NCI-H2029 treated with DMSO at 0.1 percent for 48 hours (cell line): ENCODE results near the gene REEP1.

Source experiments
- DNase-seq: peaks from one replicate; lab custom pipeline; 2025; lab: John Stamatoyannopoulos, UW

Gene REEP1

DNA sequence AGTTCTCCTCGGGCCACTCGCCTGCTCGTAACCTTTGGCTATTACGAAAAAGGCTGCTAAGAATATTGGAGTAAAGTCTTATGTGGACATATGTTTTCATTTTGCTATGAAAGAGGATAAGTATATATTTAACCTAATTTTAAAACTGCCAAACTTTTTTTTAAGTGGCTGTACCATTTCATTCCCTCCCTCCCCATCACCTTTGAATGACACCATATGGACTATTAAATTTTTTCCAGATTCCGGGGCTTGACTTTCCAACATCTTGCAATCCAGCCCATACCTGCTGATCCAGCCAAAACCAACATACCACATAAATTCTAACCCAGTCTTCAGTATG, 31.5 kb downstream of the REEP1 start:
- DNase-seq, result no peak

DNA sequence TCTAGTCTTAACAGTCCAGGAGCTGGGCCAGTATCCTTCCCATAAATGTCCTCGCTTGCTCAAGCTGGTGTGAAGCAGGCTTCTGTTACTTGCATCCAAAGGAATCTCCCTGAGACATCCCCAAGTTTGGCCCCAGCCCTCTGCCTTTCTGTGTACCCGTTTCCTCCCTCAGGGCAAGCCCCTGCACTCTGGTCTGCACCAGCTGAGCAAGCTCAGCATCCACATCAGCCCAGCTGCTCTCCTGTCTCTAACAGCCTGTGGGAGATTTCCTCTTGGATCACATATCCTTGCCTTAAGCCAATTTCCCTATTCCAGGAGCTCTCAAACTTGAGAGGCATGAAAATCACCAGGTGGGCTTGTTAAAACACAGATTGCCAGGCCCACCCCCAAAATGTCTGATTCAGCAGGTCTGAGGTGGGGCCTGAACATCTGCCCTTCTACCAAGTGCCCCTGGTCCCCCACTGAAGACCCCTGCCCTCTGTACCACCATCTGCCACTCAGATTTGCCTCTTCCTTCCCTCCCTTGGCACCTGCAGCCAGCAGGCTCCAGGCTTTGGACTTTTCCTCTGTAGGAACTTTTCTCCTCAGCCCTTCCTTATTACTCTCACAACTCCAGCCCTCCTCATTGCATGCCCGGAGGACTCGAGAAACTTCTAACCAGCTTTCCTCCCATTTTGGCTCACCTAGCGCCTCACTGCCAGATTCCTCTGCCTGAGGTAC, 32.1 kb downstream of the REEP1 start:
- no peak for DNase-seq

DNA sequence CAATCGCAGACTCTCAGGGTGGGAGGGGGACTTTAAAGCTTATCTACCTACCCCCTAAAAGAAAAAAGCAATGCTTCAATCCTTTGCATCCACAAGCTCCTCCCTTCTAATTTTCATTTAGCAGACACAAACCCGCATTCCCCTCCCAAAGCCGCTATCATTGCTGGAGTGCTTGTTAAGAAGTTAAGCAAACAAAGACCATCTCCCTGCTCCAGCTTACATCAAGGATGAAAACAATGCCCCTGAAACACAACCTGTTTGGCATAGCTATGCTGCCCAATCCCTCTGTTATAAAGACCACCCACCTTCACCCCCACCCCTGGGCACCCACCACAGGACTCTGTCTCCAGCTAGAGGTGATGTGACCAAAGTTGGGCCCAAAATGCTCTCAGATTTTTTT, 33.0 kb downstream of the REEP1 start:
- DNase-seq, result peak; percentile 5

DNA sequence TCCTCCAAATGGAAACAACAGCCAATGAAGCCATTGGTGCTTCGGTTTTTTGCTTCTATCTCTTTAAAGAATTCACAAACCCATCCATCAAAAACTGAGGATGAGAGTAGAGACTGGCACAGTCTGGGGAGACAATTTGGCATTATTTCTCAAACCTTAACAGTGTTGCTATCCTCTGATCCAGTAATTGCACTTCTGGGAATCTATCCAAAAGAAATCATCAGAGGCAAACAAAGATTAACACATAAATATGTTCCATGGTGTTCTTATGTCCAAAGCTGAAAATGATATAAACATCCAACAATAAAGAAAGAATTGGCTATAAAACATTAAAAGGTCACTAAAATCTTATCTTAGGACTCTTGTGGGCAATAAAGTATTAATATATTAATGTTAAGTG, 35.1 kb downstream of the REEP1 start:
- no peak for DNase-seq

DNA sequence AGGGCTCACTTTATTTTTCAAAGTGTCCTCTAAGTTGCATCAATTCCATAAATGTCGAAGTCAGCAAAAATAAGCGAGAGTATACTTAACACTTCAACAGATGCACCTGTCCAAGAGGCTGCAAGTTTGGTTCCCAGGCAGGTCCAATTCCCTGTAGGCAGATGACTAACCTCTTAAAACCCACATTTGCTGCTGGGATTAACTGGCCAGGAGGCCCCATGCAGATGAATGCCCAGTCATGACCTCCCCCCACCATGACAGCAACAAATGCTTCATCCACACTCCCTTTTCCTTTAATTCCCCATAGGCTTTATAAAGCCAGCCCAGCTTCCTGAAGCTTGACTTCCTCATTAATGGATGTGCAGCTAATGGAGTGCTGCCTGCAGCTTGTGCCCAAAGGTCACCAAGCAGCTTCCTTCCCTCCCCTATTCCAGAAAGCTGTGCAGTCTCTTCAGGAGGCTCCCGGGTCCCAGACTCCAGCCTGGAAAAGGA, 35.7 kb downstream of the REEP1 start:
- no peak for DNase-seq

DNA sequence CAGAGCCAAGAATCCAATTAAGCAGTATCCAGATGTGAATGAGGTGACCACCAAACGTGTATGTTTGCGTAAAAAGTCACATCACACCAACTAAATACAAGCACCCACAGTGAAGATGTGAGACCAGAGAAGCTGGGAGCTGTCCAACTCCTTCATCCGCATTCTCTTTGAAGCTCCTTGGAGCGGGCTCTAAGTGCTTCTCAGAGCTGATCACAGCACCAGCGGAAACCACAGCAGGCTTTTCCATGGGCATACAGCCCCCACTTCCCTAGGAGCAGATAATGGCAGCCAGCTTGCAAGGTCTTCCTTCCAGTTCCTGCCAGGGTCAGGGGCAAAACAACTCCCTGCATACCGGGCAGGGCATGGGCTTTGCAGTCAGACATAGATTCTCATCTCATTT, 36.4 kb downstream of the REEP1 start:
- DNase-seq, result no peak

DNA sequence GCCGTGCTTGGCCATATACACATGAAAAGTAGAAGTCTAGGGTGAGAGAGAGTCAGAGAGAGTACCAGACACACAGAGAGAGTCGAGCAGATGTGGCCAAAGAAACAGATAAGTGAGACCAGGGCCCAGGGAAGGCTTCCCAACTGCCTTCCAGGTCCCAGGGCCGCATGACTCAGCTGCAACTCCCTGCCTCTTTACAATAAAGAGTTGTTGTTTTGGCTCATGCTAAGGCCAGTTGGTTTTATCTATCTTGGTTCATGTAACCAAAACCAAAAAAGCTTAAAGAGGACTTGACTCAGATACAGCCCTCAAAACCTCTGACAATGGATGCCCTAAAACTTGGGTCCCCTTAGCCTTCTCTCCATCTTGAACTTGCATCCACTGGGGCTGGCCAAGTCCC, 36.9 kb downstream of the REEP1 start:
- DNase-seq, result no peak

DNA sequence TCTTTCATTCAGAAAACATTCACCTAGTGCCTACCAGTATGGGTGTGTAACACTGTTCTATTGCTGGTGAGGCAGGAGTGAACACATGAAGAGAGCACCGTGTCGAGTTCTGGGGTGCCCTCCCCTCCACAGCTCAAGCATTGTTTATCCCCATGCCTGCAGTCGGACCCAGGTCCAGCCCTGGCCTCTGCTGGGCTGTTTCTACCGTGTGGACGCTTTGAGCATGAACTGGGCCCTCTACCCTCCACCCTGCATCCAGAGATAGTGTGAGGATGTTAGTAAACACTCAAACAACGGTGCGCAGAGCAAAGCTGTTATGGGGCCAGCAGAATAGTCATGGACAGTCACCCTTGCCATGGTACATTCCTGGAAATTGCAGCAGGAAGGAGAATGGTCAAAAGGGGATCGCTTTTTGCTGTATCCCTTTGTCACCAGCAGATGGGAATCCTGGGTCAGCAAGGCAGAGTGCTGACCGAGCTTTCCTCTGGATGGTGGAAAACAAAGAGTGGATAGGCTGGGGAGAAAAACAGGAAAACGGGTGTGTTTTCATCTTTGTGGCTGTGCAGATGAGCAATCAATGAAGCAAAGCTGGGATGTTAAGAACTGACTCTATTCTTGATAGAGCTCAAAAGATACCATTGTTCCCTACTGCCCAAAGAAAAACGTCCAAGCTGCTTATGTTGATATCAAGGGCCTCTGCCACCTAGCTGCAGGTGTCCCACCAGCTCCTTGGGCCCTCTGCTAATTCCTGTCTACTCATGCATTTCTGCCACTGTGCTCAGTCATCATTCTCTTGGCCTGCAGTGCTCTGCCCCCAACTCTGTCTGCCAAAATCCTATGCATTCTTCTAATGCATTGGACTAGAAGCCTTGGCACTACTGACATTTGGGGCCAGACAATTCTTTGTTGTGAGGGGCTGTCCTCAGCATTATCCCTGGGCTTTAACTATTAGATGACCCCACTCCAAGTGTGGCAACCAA, 38.7 kb downstream of the REEP1 start:
- no peak for DNase-seq

DNA sequence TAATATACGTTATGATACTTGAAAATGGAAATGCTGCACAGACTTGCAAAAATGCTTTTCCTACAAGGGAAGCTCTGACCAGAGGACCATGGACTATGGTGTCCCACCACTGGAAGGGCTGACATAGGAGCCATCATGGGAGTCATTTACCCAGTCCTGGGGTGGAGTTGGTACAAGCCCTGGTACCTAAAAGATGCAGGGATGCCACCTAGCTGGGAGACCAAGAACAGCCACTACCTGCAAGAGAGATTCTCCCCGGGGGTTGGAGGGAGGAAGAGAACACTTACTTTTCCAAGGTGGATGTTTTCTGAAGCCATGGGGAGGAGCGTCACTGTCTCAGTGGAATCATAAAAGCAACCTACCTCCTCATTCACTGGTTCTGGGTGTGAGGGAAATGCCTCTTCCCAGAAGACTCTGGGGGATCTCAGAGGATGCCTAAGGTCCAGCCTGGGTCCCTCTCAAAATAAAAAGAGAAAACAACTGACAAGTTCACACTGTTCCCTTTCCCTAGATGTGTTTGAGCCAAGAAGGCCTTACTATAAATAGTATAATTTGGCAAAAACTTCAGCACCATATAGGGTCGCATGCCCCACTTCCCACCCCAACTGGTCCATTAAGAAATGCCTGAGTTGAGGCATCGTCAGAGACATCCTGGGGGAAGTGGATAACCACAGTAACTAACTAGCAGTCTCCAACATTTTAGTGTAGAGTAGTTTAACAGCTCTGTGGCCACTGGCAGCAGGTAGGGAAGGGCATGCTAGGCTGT, 39.9 kb downstream of the REEP1 start:
- DNase-seq, result no peak

DNA sequence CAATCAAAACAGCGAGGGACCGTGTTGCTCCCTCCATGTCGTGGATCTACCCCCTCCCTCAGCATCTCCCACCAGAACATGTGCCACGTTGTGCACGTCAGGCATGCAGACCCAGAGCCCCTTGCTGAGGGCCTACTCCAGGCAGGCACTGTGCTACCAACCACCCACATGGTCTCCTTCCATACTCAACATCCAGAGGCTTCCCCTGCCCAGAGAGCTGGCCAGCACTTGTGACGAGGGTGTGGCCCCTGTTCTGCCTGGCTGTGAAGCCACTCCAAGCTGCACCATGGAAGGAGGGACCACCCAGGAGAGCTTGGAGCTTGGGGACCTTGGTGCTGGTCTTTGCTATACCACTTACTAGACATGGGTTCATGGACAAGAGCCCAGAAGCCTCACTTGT, 40.5 kb downstream of the REEP1 start:
- no peak for DNase-seq

DNA sequence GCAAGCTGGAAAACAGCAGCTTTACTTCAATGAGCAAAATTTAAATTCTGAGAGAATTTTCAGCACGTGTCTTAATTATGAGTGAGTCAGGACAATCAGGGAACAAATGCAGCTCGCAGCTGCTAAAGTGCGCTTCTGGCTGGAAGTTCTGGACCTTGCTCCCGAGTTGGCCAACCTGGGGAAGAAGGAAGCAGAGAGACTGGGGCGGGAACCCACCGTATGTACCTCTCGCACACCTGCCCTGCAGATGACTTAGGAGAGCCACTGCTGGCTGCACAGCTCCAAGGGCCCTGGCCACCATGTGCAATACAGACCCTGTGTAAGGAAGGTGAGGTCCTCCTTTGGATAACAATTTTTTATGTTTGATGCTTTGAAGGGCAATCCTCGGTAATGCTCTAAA, 42.4 kb downstream of the REEP1 start:
- no peak for DNase-seq

DNA sequence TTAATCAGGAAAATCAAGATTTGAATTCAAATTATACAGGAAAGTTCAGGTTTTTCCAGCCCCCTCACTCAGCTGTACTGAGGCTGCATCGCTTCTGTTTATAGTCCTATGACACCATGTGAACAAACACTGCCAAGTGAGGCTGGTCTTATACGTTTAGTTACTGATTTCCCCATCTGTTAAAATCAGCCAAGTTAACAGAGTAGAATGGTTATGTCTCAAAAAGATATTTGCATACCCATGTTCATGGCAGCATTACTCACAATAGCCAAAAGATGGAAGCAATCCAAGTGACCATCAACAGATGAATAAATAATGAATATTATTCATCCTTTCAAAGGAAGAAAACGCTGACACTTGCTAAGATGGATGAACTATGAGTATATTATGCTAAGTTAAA, 43.8 kb downstream of the REEP1 start:
- no peak for DNase-seq

DNA sequence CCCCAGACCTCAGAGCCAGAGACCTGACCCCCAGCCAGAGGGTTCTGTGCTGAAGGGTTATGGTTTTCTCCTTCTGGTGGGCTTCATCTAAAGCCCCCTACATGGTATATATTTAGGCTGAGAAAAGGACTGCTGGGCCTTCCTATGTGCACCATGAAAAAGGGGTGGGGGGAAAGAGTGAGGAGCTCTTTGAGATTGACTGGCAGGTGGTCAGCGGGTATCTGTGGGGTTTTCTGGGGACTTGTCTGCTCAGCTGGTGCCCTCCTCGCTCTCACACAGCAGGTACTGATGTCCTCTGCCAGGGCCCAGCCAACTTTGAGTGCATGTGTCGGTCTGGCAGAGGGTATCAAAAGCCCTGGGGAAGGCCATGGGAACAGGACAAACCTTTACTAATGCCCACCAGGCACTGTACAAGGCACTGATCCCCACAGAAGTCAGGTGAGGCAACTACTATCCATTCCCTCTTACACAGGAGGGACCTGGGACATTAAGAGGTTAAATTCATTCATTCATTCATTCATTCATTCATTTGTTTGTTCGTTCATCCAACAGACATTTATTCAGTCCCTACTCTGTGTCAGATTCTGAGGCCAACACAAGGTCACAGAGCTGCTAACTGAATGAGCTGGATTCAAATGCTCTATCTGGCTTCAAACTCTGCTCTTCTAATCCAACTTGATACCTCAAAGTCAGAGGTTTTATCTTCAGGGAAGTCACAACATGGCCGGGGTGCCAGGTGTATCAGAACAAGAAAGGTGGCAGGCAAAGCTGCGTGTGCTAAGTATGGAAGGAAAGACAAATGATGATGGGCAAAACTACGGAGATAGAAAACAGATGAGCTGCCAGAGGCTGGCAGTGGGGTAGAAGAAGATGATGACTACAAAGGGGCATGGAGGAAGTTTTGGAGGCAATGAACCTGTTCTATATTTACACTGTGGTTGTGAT, 44.6 kb downstream of the REEP1 start:
- DNase-seq, result no peak

DNA sequence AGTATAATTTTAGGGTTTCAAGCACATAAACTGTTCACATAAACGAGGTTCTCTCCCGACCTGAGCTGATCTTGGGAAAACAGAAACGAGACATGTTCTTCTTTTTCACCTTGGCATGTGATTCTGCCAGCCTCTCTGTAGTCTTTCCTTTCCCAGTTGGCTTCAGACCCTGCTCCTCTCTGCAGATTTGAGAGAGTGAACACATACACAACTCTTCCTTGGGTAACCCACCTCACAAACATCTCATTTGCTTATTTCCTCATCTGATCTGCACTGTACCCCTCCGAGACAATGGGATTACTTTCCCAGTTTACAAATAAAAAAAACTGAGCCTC, 46.1 kb downstream of the REEP1 start:
- DNase-seq, result no peak

DNA sequence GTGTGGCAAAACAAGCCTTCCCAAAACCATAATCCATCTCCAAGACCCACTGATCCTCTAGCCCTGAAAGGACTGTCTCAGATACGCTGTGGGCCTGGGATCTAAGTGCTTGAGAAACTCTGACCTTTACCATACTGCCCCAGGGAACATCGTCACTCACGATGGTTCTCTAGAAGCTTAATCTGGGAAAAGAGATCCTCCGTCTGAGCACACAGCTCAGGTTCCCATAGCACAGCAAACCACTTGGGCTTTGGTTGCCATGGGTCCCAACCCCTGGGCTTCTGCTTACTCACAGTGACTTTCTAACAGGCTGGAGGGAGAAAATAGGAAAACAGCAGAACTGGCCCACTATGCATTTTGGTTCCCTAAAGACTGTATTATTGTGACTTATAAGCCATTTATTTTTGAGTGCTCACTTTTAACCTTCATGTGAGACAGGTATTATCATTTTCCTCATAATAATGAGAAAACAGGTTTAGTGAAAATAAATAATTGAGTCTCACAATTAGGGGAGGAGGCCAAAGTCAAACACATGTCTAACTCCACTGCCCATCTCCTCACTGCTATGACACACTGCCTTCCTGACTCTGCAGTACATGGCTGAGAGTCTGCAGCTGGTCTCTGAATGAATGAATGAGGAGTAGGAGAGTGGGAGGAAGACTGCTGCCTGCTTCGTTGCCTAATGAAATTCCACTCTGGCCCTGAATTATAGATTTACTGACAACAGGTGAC, 46.7 kb downstream of the REEP1 start:
- DNase-seq, result no peak

DNA sequence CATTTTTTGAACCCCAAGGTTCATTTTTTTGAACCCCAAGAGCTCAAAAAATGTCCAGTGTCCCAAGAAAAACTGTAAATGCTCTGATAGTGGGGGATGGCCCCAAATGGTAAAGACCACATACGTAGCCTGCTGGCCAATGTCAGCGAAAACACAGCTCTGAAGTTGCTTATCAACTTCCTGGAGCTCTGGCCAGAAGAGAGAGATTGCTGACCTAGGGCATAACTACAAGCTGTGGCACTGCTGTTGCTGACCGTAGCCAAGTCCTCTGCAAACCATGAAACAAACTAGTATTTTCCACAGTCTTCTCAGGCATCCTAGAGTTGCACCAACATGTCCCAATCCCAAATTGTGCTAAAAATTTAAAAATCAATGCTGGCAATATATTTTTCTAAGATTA, 50.9 kb downstream of the REEP1 start:
- no peak for DNase-seq

DNA sequence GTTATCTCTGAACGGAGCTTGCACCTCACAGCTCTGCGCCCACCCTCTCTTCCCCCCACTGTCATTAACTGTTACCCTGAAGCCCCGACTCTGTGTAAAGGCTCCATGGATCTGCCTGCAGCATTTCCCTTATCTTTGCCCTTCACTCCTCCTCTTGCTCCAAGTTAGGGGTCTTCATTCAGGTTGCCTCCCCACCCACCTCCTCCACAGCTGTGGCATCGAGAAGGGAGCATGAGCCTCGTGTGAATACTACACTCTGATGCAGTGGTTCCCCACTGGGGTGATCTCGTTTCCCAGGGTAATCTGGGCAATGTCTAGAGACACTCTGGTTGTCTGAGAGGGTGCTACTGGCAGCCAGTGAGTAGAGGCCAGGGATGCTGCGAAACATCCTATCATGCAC, 51.4 kb downstream of the REEP1 start:
- DNase-seq, result no peak

DNA sequence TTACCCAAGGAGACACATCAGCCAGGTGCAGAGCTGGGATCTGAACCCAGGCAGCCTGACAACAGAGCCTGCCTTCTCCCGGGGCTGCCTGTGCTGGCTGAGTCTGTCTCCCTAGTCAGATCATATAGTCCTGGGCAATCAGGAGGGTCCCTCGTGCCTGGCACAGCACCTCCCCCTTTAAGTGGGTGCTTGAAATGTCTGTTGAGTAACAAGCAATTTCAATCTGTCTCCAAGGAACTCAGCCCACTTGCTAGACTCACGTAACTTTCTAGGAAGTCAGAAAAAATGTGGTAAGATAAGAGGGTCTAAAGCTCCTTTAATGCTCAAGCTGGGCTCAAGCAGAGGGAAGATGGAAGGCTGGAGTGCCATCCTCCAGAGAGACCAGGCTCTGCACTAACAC, 51.9 kb downstream of the REEP1 start:
- DNase-seq, result no peak

DNA sequence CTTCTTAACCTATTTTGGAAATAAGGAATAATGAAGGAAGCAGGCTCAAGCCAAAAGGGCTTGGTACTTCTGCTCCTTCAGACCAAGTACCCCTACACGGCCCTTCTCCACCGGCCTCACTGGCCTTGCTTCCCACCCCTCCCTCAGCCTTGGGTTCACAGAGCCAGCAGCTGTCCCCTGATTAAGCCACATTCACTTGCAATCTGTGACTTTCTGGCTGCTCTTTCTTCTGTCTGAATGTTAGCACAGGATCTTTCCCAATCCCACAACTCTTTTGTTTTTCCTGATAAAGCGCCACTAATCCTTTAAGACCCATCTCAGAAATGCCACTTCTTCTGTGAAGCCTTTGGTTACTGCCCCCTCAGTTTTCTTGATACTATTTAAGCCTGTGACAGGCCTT, 52.4 kb downstream of the REEP1 start:
- no peak for DNase-seq

DNA sequence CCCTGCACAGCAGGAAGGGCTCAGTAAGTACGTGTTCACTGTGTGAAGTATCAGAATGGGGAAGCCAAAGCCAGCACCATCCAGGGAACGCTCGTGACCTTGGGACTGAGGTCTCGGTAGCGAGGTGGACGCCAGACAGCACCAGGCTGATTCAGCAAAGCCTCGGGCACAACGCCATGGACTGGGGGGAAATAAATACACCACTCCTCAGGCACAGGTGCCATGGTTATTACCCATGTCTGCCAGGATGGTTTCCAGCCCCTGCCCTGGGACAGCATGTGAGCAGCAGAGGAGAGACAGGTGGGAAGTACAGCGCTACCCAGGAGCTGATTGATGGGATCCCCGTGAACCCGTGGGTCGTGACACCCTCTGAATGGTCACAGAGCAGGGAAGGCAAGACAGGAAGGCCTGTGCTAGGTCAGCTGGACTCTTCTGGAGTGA, 53.0 kb downstream of the REEP1 start:
- DNase-seq, result no peak
